Stomach (tissue), 4 donors: Measurements from ENCODE around the gene TMEM151B.

ENCODE experiments used
- EP300 ChIP-seq: sonication (generic); formaldehyde crosslinking; IDR thresholded peaks from one replicate; pipeline ENCODE4 v1.6.1; 2017; ENCODE audit warnings: antibody characterized with exemption
- POLR2A ChIP-seq, 4 donors: fragments of 450-650 bp; IDR thresholded peaks; one replicate each; pipeline ENCODE4 v1.6.1; 2016; ENCODE audit warnings: antibody characterized with exemption in 4 of 4, control low read depth in 2 of 4, mild to moderate bottlenecking in 1 of 4, moderate library complexity in 1 of 4
- POLR2AphosphoS5 ChIP-seq, 3 donors: sonication (generic); formaldehyde crosslinking; IDR thresholded peaks; one replicate each; pipeline ENCODE4 v1.6.1; 2016; ENCODE audit warnings: antibody characterized with exemption in 3 of 3
- TF ChIP-seq, protein P1 (sequence below), 7 experiments: fragments of 450-650 bp in 4 of 7; fragments of 200-600 bp in 3 of 7; sonication (generic) in 3 of 7; IDR thresholded peaks; one replicate each; pipeline ENCODE4 v1.5.1; 2016 to 2019; ENCODE audit warnings: antibody characterized with exemption in 7 of 7, control low read depth in 2 of 7, mild to moderate bottlenecking in 1 of 7

- TF ChIP-seq, protein P1, sequence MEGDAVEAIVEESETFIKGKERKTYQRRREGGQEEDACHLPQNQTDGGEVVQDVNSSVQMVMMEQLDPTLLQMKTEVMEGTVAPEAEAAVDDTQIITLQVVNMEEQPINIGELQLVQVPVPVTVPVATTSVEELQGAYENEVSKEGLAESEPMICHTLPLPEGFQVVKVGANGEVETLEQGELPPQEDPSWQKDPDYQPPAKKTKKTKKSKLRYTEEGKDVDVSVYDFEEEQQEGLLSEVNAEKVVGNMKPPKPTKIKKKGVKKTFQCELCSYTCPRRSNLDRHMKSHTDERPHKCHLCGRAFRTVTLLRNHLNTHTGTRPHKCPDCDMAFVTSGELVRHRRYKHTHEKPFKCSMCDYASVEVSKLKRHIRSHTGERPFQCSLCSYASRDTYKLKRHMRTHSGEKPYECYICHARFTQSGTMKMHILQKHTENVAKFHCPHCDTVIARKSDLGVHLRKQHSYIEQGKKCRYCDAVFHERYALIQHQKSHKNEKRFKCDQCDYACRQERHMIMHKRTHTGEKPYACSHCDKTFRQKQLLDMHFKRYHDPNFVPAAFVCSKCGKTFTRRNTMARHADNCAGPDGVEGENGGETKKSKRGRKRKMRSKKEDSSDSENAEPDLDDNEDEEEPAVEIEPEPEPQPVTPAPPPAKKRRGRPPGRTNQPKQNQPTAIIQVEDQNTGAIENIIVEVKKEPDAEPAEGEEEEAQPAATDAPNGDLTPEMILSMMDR (IDR thresholded peaks at IDR 0.05), result no peak
- TF ChIP-seq POLR2A (IDR thresholded peaks at IDR 0.05) (no peak), POLR2AphosphoS5 (IDR thresholded peaks at IDR 0.05) (no peak), EP300 (no peak)
Observed at GRCh38 chr6:44263354-44264100, 6.7 kb upstream of the TMEM151B start.
